Measurements from ENCODE around the gene AK9. TPM values are rescaled to one million over a fixed set of nuclear protein-coding genes. Genes with fewer than 3 reads are reported as not detected.
A peak's percentile ranks its signal among the peaks of the same experiment; 100 is the strongest.
"Not testable (repeated sequence)": the region's sequence is repeated elsewhere in the genome, so short reads cannot be mapped to it uniquely, and the experiment has no call there.

The AK9 gene
- total RNA-seq, result 1 to 10 TPM; 2.9 to 3.1 TPM

- ChIA-PET CTCF (interaction anchor here (0.8 to 4.8 kb wide), 7 partner anchors 10 to 349 kb away, joined by 3 to 34 read pairs (median 5); partner anchors contain the start of genes PPIL6 and SMPD2), POLR2A (interaction anchor here (0.6 to 1.2 kb wide), 3 partner anchors 56 to 349 kb away, joined by 3 read pairs; no protein-coding TSS in a partner anchor)
- Mint-ChIP-seq H3K36me3 (ENCODE audit: low read depth) (no peaks in the 10 kb centered on the region), H3K4me1 (ENCODE audit: low read depth) (peaks cover 16% of the 10 kb centered on the region), H3K4me3 (peak within 1 kb of the TSS; percentile 90), H3K27me3 (ENCODE audit: low read depth) (no peaks in the 10 kb centered on the region), H3K9me3 (ENCODE audit: insufficient read depth) (no peaks in the 10 kb centered on the region), H3K27ac (peak within 1 kb of the TSS; percentile 88)
- peak; percentile 92 for DNase-seq
- peak; percentile 97 for ATAC-seq
Observed at GRCh38 chr6:109690737-109691621, at the start of gene AK9, which contains the start of gene FIG4. TSS of gene AK9 (minus strand) at chr6:109691202. CDS start at chr6:109675745, 15,457 bp downstream. TSS of gene FIG4 (plus strand) at chr6:109691296. CDS start at chr6:109691436, 140 bp downstream.

- Mint-ChIP-seq H3K4me1 (ENCODE audit: low read depth) (no peaks in the 10 kb centered on the region), H3K4me3 (no peak overlapping the region), H3K9me3 (ENCODE audit: insufficient read depth) (no peaks in the 10 kb centered on the region), H3K36me3 (ENCODE audit: low read depth) (peaks cover 10% of the 10 kb centered on the region), H3K27ac (no peak overlapping the region), H3K27me3 (ENCODE audit: low read depth) (no peaks in the 10 kb centered on the region)
- DNase-seq (no peak), ATAC-seq (no peak)
- ChIA-PET POLR2A (no interaction called here), CTCF (no interaction called here)
Observed at GRCh38 chr6:109740787-109741186, 49.8 kb upstream of the AK9 start.

- ATAC-seq (no peak), DNase-seq (no peak)
- no peak overlapping the region for H3K4me3 Mint-ChIP-seq
- H3K9me3 Mint-ChIP-seq (ENCODE audit: insufficient read depth), result no peaks in the 10 kb centered on the region
- H3K27ac Mint-ChIP-seq, result no peak overlapping the region
- ChIA-PET POLR2A (interaction anchor here (0.7 kb wide), 1 partner anchor 1547 kb away, joined by 3 read pairs; no protein-coding TSS in a partner anchor), CTCF (no interaction called here)
- no peaks in the 10 kb centered on the region for H3K27me3 Mint-ChIP-seq (ENCODE audit: low read depth)
- H3K36me3 Mint-ChIP-seq (ENCODE audit: low read depth), result peaks cover 8% of the 10 kb centered on the region
- no peaks in the 10 kb centered on the region for H3K4me1 Mint-ChIP-seq (ENCODE audit: low read depth)
Observed at GRCh38 chr6:109739686-109740085, 48.7 kb upstream of the AK9 start.

GRCh38 chr6:109738667-109739066 is 47.7 kb upstream of the AK9 start:
- DNase-seq, result no peak
- Mint-ChIP-seq H3K36me3 (ENCODE audit: low read depth) (peaks cover 7% of the 10 kb centered on the region), H3K4me1 (ENCODE audit: low read depth) (no peaks in the 10 kb centered on the region), H3K4me3 (no peak overlapping the region), H3K27ac (no peak overlapping the region), H3K9me3 (ENCODE audit: insufficient read depth) (no peaks in the 10 kb centered on the region), H3K27me3 (ENCODE audit: low read depth) (no peaks in the 10 kb centered on the region)
- ChIA-PET CTCF (no interaction called here), POLR2A (no interaction called here)
- ATAC-seq, result no peak

GRCh38 chr6:109738255-109738654 is 47.3 kb upstream of the AK9 start:
- ATAC-seq (no peak), DNase-seq (no peak)
- no peaks in the 10 kb centered on the region for H3K9me3 Mint-ChIP-seq (ENCODE audit: insufficient read depth)
- POLR2A ChIA-PET, result no interaction called here
- no peak overlapping the region for H3K27ac Mint-ChIP-seq
- H3K4me3 Mint-ChIP-seq, result no peak overlapping the region
- peaks cover 7% of the 10 kb centered on the region for H3K36me3 Mint-ChIP-seq (ENCODE audit: low read depth)
- no peaks in the 10 kb centered on the region for H3K27me3 Mint-ChIP-seq (ENCODE audit: low read depth)
- CTCF ChIA-PET, result no interaction called here
- no peaks in the 10 kb centered on the region for H3K4me1 Mint-ChIP-seq (ENCODE audit: low read depth)

GRCh38 chr6:109736273-109737025 is 45.4 kb upstream of the AK9 start:
- H3K36me3 Mint-ChIP-seq (ENCODE audit: low read depth), result peaks cover 7% of the 10 kb centered on the region
- no peak overlapping the region for H3K27ac Mint-ChIP-seq
- no peaks in the 10 kb centered on the region for H3K9me3 Mint-ChIP-seq (ENCODE audit: insufficient read depth)
- no peak for ATAC-seq
- ChIA-PET POLR2A (no interaction called here), CTCF (interaction anchor here (0.8 to 0.9 kb wide), 2 partner anchors 41 to 303 kb away, joined by 3 read pairs; no protein-coding TSS in a partner anchor)
- H3K27me3 Mint-ChIP-seq (ENCODE audit: low read depth), result no peaks in the 10 kb centered on the region
- no peaks in the 10 kb centered on the region for H3K4me1 Mint-ChIP-seq (ENCODE audit: low read depth)
- H3K4me3 Mint-ChIP-seq, result no peak overlapping the region
- no peak for DNase-seq

- POLR2A ChIA-PET, result interaction anchor here (0.6 kb wide), 1 partner anchor 114 kb away, joined by 3 read pairs; no protein-coding TSS in a partner anchor
- H3K4me3 Mint-ChIP-seq; H3K9me3 Mint-ChIP-seq (ENCODE audit: insufficient read depth); CTCF ChIA-PET; H3K27me3 Mint-ChIP-seq (ENCODE audit: low read depth); DNase-seq; H3K27ac Mint-ChIP-seq; H3K4me1 Mint-ChIP-seq (ENCODE audit: low read depth); ATAC-seq: not testable (repeated sequence)
- peaks cover 11% of the 10 kb centered on the region for H3K36me3 Mint-ChIP-seq (ENCODE audit: low read depth)
Observed at GRCh38 chr6:109725250-109725649, 34.2 kb upstream of the AK9 start.

GRCh38 chr6:109722564-109723254 is 31.7 kb upstream of the AK9 start:
- CTCF ChIA-PET, result interaction anchor here (2.1 kb wide), 1 partner anchor 317 kb away, joined by 7 read pairs; no protein-coding TSS in a partner anchor
- H3K36me3 Mint-ChIP-seq (ENCODE audit: low read depth), result peaks cover 14% of the 10 kb centered on the region
- POLR2A ChIA-PET, result no interaction called here

GRCh38 chr6:109722011-109722410 is 31.0 kb upstream of the AK9 start:
- H3K9me3 Mint-ChIP-seq (ENCODE audit: insufficient read depth), result no peaks in the 10 kb centered on the region
- POLR2A ChIA-PET, result no interaction called here
- H3K4me3 Mint-ChIP-seq, result no peak overlapping the region
- H3K27ac Mint-ChIP-seq, result no peak overlapping the region
- H3K27me3 Mint-ChIP-seq (ENCODE audit: low read depth), result no peaks in the 10 kb centered on the region
- CTCF ChIA-PET, result interaction anchor here (1.2 kb wide), 1 partner anchor 318 kb away, joined by 3 read pairs; no protein-coding TSS in a partner anchor
- H3K4me1 Mint-ChIP-seq (ENCODE audit: low read depth), result no peaks in the 10 kb centered on the region
- H3K36me3 Mint-ChIP-seq (ENCODE audit: low read depth), result peaks cover 14% of the 10 kb centered on the region
- ATAC-seq (no peak), DNase-seq (no peak)

More at GRCh38 chr6:109722564-109723254, 31.7 kb upstream of the AK9 start:
- Mint-ChIP-seq H3K27ac (no peak overlapping the region), H3K27me3 (ENCODE audit: low read depth) (no peaks in the 10 kb centered on the region), H3K4me3 (no peak overlapping the region), H3K9me3 (ENCODE audit: insufficient read depth) (no peaks in the 10 kb centered on the region), H3K4me1 (ENCODE audit: low read depth) (no peaks in the 10 kb centered on the region)
- no peak for ATAC-seq
- DNase-seq, result no peak

GRCh38 chr6:109720311-109720710 is 29.3 kb upstream of the AK9 start:
- peaks cover 6% of the 10 kb centered on the region for H3K36me3 Mint-ChIP-seq (ENCODE audit: low read depth)
- no peak for ATAC-seq
- CTCF ChIA-PET, result no interaction called here

GRCh38 chr6:109718991-109719390 is 28.0 kb upstream of the AK9 start:
- ATAC-seq (no peak), DNase-seq (no peak)
- H3K27ac Mint-ChIP-seq, result no peak overlapping the region
- no peaks in the 10 kb centered on the region for H3K4me1 Mint-ChIP-seq (ENCODE audit: low read depth)
- ChIA-PET POLR2A (no interaction called here), CTCF (interaction anchor here (1.7 kb wide), 1 partner anchor 320 kb away, joined by 3 read pairs; no protein-coding TSS in a partner anchor)
- H3K36me3 Mint-ChIP-seq (ENCODE audit: low read depth), result peaks cover 2% of the 10 kb centered on the region
- H3K27me3 Mint-ChIP-seq (ENCODE audit: low read depth), result no peaks in the 10 kb centered on the region
- H3K9me3 Mint-ChIP-seq (ENCODE audit: insufficient read depth), result no peaks in the 10 kb centered on the region
- no peak overlapping the region for H3K4me3 Mint-ChIP-seq

More at GRCh38 chr6:109720311-109720710, 29.3 kb upstream of the AK9 start:
- Mint-ChIP-seq H3K4me1 (ENCODE audit: low read depth) (no peaks in the 10 kb centered on the region), H3K27ac (no peak overlapping the region), H3K4me3 (no peak overlapping the region), H3K9me3 (ENCODE audit: insufficient read depth) (no peaks in the 10 kb centered on the region), H3K27me3 (ENCODE audit: low read depth) (no peaks in the 10 kb centered on the region)
- no peak for DNase-seq
- POLR2A ChIA-PET, result no interaction called here

Data from activated CD8-positive, alpha-beta T cell treated with anti-CD3 and anti-CD28 coated beads, Interleukin-2, amount 10 ng/mL, durations not matched to agents 7 days and 5 days (primary cell).